Measurements from ENCODE around the gene NHLRC1. TPM values are rescaled to one million over a fixed set of nuclear protein-coding genes. Genes with fewer than 3 reads are reported as not detected.

The NHLRC1 gene
- polyA plus RNA-seq, 4 donors: 1.1 to 5.2 (median 2.8) TPM

DNA sequence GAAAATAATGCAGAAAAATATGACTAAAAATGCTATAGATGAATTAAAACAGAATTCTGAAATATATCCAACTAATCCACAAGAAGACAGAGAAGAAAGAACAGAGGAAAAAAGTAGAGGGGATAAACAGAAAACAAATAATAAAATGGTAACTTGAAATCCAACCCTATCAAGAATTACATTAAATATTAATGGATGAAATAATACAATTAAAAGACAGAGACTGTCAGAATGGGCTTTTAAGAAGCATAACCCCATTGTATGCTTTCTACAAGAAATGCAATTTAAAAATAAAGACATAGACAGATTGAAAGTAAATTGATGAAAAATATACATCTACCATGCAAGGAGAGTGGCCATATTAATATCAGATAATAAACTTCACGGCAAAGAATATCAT lies 15.4 kb downstream of the NHLRC1 start:
- Histone ChIP-seq H3K36me3 (ENCODE audit: control insufficient read depth in 3 of 3, insufficient read depth in 2 of 3, low read depth in 1 of 3, low read length in 3 of 3) (no peaks in the 10 kb centered on the region), H3K27me3 (ENCODE audit: control insufficient read depth in 3 of 3, insufficient read depth in 3 of 3, low read length in 3 of 3) (no peaks in the 10 kb centered on the region), H3K27ac (ENCODE audit: low read depth in 1 of 3, low read length in 2 of 3) (no peak overlapping the region), H3K4me3 (ENCODE audit: low read depth in 1 of 3, low read length in 3 of 3) (no peak overlapping the region), H3K4me1 (ENCODE audit: control insufficient read depth in 3 of 3, insufficient read depth in 2 of 3, low read depth in 1 of 3, low read length in 2 of 3) (no peaks in the 10 kb centered on the region), H3K9me3 (ENCODE audit: control insufficient read depth in 2 of 2, insufficient read depth in 1 of 2, low read depth in 1 of 2, low read length in 1 of 2) (peaks cover 0 to 4% of the 10 kb centered on the region in 2 donors)
- no peak for DNase-seq
- WGBS, 3 donors: 94 to 95% (median 94%) methylated on average over 1 of the region's 1 CpG
- no peak for FAIRE-seq

DNA sequence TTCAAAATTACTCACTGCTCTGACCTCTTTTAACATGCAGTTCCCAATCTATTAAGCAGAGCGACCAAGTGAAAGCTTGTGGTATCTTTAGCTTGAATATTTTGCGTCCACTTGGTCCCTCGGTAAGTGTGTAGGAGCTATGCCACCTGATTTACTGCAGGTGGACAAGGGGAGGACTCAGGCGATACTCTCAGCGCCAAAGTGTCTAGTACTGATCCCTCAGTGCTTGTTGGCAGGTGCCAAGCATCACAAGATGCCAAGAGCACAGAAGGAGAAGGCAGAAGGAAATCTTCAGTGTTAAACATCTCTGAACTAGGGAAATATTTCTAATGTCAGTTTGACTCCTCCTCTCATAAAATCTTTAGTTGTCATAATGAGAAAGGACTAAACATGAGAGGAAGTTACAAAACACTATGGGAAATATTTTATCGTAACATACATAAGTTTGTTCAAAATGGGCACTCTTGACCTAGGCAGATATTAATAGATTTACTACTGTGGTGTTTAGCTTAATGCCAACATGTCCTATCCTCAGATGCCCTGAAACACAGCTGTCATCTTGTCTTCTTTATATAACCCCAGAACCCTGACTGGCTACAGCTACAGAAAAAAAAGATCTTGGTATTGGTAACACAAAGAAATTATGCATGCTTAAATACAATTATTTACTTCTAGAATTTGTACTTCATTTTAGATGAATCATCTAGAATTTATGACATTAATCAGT lies 19.5 kb downstream of the NHLRC1 start:
- H3K27me3 ChIP-seq (ENCODE audit: control insufficient read depth in 3 of 3, insufficient read depth in 3 of 3, low read length in 3 of 3): no peaks in the 10 kb centered on the region
- H3K9me3 ChIP-seq (ENCODE audit: control insufficient read depth in 2 of 2, insufficient read depth in 1 of 2, low read depth in 1 of 2, low read length in 1 of 2): peaks cover 0 to 4% of the 10 kb centered on the region in 2 donors
- no peaks in the 10 kb centered on the region for H3K4me1 ChIP-seq (ENCODE audit: control insufficient read depth in 3 of 3, insufficient read depth in 2 of 3, low read depth in 1 of 3, low read length in 2 of 3)
- 86 to 99% (median 91%) methylated on average over 6 of the region's 6 CpGs for WGBS, 3 donors
- H3K27ac ChIP-seq (ENCODE audit: low read depth in 1 of 3, low read length in 2 of 3): no peak overlapping the region
- H3K36me3 ChIP-seq (ENCODE audit: control insufficient read depth in 3 of 3, insufficient read depth in 2 of 3, low read depth in 1 of 3, low read length in 3 of 3): no peaks in the 10 kb centered on the region
- FAIRE-seq (no peak), DNase-seq (no peak)
- no peak overlapping the region for H3K4me3 ChIP-seq (ENCODE audit: low read depth in 1 of 3, low read length in 3 of 3)

DNA sequence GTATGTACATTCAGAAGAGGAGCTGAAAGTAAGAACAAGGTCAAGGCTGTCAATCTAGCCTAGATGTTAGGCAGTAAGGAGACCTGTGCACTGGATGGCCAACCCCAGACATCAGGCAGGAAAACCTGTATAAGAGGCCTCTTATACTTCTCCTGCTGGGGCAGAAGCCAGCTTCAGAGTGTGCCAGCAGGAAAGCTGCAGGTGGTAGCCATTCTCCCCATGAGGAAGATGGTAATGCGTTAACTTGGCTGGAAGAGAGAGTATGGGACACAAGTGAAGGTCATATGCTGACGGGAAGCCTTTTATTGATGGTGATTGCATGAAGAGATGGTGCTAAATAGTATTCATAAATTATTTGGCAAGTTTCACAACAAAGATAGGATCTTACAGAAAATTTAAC lies 20.6 kb downstream of the NHLRC1 start:
- DNase-seq: no peak
- no peak overlapping the region for H3K4me3 ChIP-seq (ENCODE audit: low read depth in 1 of 3, low read length in 3 of 3)
- H3K27ac ChIP-seq (ENCODE audit: low read depth in 1 of 3, low read length in 2 of 3): no peak overlapping the region
- H3K9me3 ChIP-seq (ENCODE audit: control insufficient read depth in 2 of 2, insufficient read depth in 1 of 2, low read depth in 1 of 2, low read length in 1 of 2): no peaks in the 10 kb centered on the region
- no peaks in the 10 kb centered on the region for H3K27me3 ChIP-seq (ENCODE audit: control insufficient read depth in 3 of 3, insufficient read depth in 3 of 3, low read length in 3 of 3)
- FAIRE-seq: no peak
- H3K36me3 ChIP-seq (ENCODE audit: control insufficient read depth in 3 of 3, insufficient read depth in 2 of 3, low read depth in 1 of 3, low read length in 3 of 3): no peaks in the 10 kb centered on the region
- H3K4me1 ChIP-seq (ENCODE audit: control insufficient read depth in 3 of 3, insufficient read depth in 2 of 3, low read depth in 1 of 3, low read length in 2 of 3): no peaks in the 10 kb centered on the region
- 84 to 93% (median 92%) methylated on average over 2 of the region's 2 CpGs for WGBS, 3 donors

DNA sequence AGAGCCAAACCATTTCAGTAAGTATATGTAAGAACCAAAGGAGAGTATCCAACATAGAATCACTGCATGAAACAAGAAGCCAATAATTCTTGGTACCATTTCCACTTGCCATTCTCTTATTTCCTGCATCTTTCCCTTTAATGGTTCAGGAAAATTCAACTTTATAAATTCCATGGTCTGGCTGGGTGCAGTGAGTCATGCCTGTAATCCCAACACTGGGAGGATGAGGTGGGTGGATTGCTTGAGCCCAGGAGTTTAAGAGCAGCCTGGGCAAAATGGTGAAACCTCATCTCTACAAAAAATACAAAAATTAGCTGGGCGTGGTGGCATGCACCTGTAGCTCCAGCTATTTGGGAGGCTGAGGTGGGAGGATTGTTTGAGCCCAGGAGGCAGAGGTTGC lies 21.2 kb downstream of the NHLRC1 start:
- whole genome bisulfite sequencing, 3 donors: 67 to 94% (median 88%) methylated on average over 1 of the region's 1 CpG
- no peak for DNase-seq
- H3K9me3 ChIP-seq (ENCODE audit: control insufficient read depth in 2 of 2, insufficient read depth in 1 of 2, low read depth in 1 of 2, low read length in 1 of 2): no peaks in the 10 kb centered on the region
- no peak overlapping the region for H3K4me3 ChIP-seq (ENCODE audit: low read depth in 1 of 3, low read length in 3 of 3)
- H3K36me3 ChIP-seq (ENCODE audit: control insufficient read depth in 3 of 3, insufficient read depth in 2 of 3, low read depth in 1 of 3, low read length in 3 of 3): no peaks in the 10 kb centered on the region
- no peak overlapping the region for H3K27ac ChIP-seq (ENCODE audit: low read depth in 1 of 3, low read length in 2 of 3)
- H3K4me1 ChIP-seq (ENCODE audit: control insufficient read depth in 3 of 3, insufficient read depth in 2 of 3, low read depth in 1 of 3, low read length in 2 of 3): no peaks in the 10 kb centered on the region
- H3K27me3 ChIP-seq (ENCODE audit: control insufficient read depth in 3 of 3, insufficient read depth in 3 of 3, low read length in 3 of 3): no peaks in the 10 kb centered on the region
- FAIRE-seq: no peak

DNA sequence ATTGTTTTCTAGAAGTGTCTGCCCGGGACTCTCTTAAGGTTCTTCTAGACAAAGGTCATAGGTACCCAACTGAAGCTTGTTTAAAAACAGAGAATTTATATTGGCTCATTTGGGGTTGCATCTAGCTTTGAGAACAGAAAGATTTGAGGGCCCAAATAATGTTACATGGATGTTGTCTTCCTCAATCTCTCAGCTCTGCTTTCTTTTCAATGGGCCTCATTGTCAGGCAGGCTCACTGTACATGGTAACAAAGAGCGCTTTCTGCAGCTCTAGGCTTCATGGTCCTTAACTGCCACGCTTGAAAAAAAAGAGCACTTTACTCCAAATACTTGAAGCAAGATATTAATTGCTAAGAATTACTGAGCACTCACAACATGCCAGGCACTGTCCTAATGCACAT lies 22.2 kb downstream of the NHLRC1 start:
- H3K4me3 ChIP-seq (ENCODE audit: low read depth in 1 of 3, low read length in 3 of 3): no peak overlapping the region
- no peak overlapping the region for H3K27ac ChIP-seq (ENCODE audit: low read depth in 1 of 3, low read length in 2 of 3)
- H3K4me1 ChIP-seq (ENCODE audit: control insufficient read depth in 3 of 3, insufficient read depth in 2 of 3, low read depth in 1 of 3, low read length in 2 of 3): no peaks in the 10 kb centered on the region
- WGBS, 3 donors: 74 to 93% (median 83%) methylated on average over 3 of the region's 3 CpGs
- DNase-seq (no peak), FAIRE-seq (no peak)
- H3K9me3 ChIP-seq (ENCODE audit: control insufficient read depth in 2 of 2, insufficient read depth in 1 of 2, low read depth in 1 of 2, low read length in 1 of 2): no peaks in the 10 kb centered on the region
- no peaks in the 10 kb centered on the region for H3K27me3 ChIP-seq (ENCODE audit: control insufficient read depth in 3 of 3, insufficient read depth in 3 of 3, low read length in 3 of 3)
- H3K36me3 ChIP-seq (ENCODE audit: control insufficient read depth in 3 of 3, insufficient read depth in 2 of 3, low read depth in 1 of 3, low read length in 3 of 3): no peaks in the 10 kb centered on the region

DNA sequence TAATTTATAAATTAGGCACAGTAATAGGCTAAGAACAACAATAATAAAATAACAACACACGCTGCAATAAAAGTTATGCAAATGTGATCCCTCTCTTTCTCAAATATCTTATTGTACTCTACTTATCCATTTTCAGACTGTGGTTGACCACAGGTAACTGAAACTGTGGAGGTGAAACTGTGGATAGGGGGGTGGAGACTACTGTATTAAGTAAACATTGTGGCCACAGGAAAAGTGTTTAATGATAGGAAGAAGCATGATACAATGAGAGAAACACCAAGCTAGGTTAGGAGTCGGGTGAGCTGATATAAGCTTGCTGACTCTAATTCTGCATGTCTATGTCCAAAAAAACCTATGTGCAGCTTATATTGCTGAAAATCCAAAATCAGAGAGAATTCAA lies 23.0 kb downstream of the NHLRC1 start:
- Histone ChIP-seq H3K36me3 (ENCODE audit: control insufficient read depth in 3 of 3, insufficient read depth in 2 of 3, low read depth in 1 of 3, low read length in 3 of 3) (no peaks in the 10 kb centered on the region), H3K9me3 (ENCODE audit: control insufficient read depth in 2 of 2, insufficient read depth in 1 of 2, low read depth in 1 of 2, low read length in 1 of 2) (no peaks in the 10 kb centered on the region), H3K27me3 (ENCODE audit: control insufficient read depth in 3 of 3, insufficient read depth in 3 of 3, low read length in 3 of 3) (no peaks in the 10 kb centered on the region), H3K4me1 (ENCODE audit: control insufficient read depth in 3 of 3, insufficient read depth in 2 of 3, low read depth in 1 of 3, low read length in 2 of 3) (no peaks in the 10 kb centered on the region), H3K27ac (ENCODE audit: low read depth in 1 of 3, low read length in 2 of 3) (no peak overlapping the region), H3K4me3 (ENCODE audit: low read depth in 1 of 3, low read length in 3 of 3) (no peak overlapping the region)
- 80 to 84% (median 82%) methylated on average over 2 of the region's 2 CpGs for WGBS, 3 donors
- DNase-seq (no peak), FAIRE-seq (no peak)

DNA sequence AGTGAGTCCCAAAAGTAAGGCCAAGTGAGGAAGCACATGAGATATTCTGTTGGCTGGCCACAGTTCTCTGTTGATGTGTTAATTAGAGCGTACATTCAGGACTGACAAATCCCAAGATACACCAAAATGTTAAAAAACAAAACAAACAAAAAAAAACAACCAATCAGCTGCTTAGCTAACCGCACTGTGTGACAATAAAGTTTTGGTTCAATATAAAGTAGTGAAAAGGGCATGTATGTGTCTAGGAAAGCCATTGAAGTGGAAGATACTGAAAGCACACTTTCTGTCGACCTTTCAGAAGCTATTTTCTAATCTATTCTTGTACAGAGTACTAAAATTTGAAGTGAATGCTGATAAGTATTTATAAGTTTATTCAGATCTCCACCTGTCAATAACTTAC lies 26.1 kb downstream of the NHLRC1 start:
- Histone ChIP-seq H3K36me3 (ENCODE audit: control insufficient read depth in 3 of 3, insufficient read depth in 2 of 3, low read depth in 1 of 3, low read length in 3 of 3) (no peaks in the 10 kb centered on the region), H3K4me1 (ENCODE audit: control insufficient read depth in 3 of 3, insufficient read depth in 2 of 3, low read depth in 1 of 3, low read length in 2 of 3) (no peaks in the 10 kb centered on the region), H3K9me3 (ENCODE audit: control insufficient read depth in 2 of 2, insufficient read depth in 1 of 2, low read depth in 1 of 2, low read length in 1 of 2) (no peaks in the 10 kb centered on the region), H3K4me3 (ENCODE audit: low read depth in 1 of 3, low read length in 3 of 3) (no peak overlapping the region), H3K27ac (ENCODE audit: low read depth in 1 of 3, low read length in 2 of 3) (no peak overlapping the region), H3K27me3 (ENCODE audit: control insufficient read depth in 3 of 3, insufficient read depth in 3 of 3, low read length in 3 of 3) (no peaks in the 10 kb centered on the region)
- DNase-seq (no peak), FAIRE-seq (no peak)
- WGBS, 3 donors: 76 to 83% (median 77%) methylated on average over 3 of the region's 3 CpGs

DNA sequence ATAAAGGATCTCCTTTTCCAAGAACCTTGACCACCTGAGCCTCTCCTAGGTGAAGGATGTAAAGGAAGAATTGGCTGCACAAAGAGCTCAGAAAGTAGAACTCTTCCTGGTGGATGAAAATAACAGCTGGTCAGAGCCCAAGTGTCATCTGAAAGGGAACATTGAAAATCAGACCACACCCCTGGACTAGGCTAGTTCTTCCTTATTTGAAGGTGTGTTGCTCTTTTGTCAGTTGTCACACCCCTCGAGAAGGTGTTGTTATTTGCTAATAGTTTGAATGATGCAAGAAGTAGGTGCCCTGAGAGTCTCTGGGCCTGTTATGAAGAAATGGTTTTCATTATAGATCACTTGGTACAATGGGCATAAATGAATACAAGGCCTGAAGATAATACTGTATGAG lies 31.1 kb downstream of the NHLRC1 start:
- 36 to 69% (median 64%) methylated on average over 1 of the region's 1 CpG for WGBS, 3 donors
- Histone ChIP-seq H3K36me3 (ENCODE audit: control insufficient read depth in 3 of 3, insufficient read depth in 2 of 3, low read depth in 1 of 3, low read length in 3 of 3) (no peaks in the 10 kb centered on the region), H3K4me1 (ENCODE audit: control insufficient read depth in 3 of 3, insufficient read depth in 2 of 3, low read depth in 1 of 3, low read length in 2 of 3) (no peaks in the 10 kb centered on the region), H3K27ac (ENCODE audit: low read depth in 1 of 3, low read length in 2 of 3) (no peak overlapping the region), H3K9me3 (ENCODE audit: control insufficient read depth in 2 of 2, insufficient read depth in 1 of 2, low read depth in 1 of 2, low read length in 1 of 2) (peaks cover 0 to 14% of the 10 kb centered on the region in 2 donors), H3K4me3 (ENCODE audit: low read depth in 1 of 3, low read length in 3 of 3) (no peak overlapping the region), H3K27me3 (ENCODE audit: control insufficient read depth in 3 of 3, insufficient read depth in 3 of 3, low read length in 3 of 3) (no peaks in the 10 kb centered on the region)
- no peak for FAIRE-seq
- peak in 1 of 2 donors; percentile 16 for DNase-seq

DNA sequence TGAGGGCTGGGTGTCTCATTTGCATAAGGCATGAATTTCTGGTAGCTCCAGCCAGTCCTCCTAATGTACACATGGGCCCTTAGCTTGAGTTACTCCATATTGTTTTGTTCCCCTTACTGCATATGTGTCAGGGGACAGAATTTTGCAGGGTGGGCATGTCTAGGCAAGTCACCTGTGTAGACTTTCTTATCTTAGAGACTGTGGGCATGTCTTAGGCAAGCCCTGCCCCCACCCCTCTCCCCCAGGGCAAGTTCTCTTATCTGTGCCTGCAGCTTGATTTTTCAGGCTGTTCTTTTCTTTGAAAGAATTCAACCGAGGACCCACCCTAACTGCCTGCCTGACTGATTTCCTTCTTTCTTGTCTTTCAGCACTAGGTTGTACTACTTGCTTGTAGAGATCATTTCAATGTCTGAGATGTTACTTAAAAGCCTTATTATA lies 32.1 kb downstream of the NHLRC1 start:
- Histone ChIP-seq H3K4me1 (ENCODE audit: control insufficient read depth in 3 of 3, insufficient read depth in 2 of 3, low read depth in 1 of 3, low read length in 2 of 3) (no peaks in the 10 kb centered on the region), H3K9me3 (ENCODE audit: control insufficient read depth in 2 of 2, insufficient read depth in 1 of 2, low read depth in 1 of 2, low read length in 1 of 2) (peaks cover 0 to 14% of the 10 kb centered on the region in 2 donors), H3K27ac (ENCODE audit: low read depth in 1 of 3, low read length in 2 of 3) (no peak overlapping the region), H3K27me3 (ENCODE audit: control insufficient read depth in 3 of 3, insufficient read depth in 3 of 3, low read length in 3 of 3) (no peaks in the 10 kb centered on the region), H3K36me3 (ENCODE audit: control insufficient read depth in 3 of 3, insufficient read depth in 2 of 3, low read depth in 1 of 3, low read length in 3 of 3) (no peaks in the 10 kb centered on the region), H3K4me3 (ENCODE audit: low read depth in 1 of 3, low read length in 3 of 3) (no peak overlapping the region)
- DNase-seq (no peak), FAIRE-seq (no peak)
- 77 to 85% (median 83%) methylated on average over 1 of the region's 1 CpG for WGBS, 3 donors

Measured in small intestine (tissue), 7 donors.